GM12864 (cell line): ENCODE measurements around the gene TTC39C.

ENCODE experiments used
- DNase-seq: peaks from one replicate; pipeline ENCODE4 v3.0.0-alpha.2; 2011; ENCODE audit warnings: low read depth
- H3K4me3 ChIP-seq: 2 replicates; pipeline ENCODE4 v1.5.1; 2011; ENCODE audit warnings: mild to moderate bottlenecking, low read depth, low read length, control low read depth
- CTCF ChIP-seq: IDR thresholded peaks from 2 replicates; pipeline ENCODE4 v1.5.1; 2011; ENCODE audit warnings: low read depth, mild to moderate bottlenecking, moderate library complexity, low read length, control low read depth, inconsistent platforms; ENCODE audit errors: missing control alignments

The TTC39C gene

GRCh38 chr18:23971097-23971440, 43.5 kb upstream of the TTC39C start:
- no peak for DNase-seq
- no peak overlapping the region for H3K4me3 ChIP-seq
- no peak for TF ChIP-seq CTCF

GRCh38 chr18:23971666-23972230, 42.8 kb upstream of the TTC39C start:
- DNase-seq: no peak
- TF ChIP-seq CTCF: no peak
- H3K4me3 ChIP-seq: no peak overlapping the region

GRCh38 chr18:23972453-23972852, 42.1 kb upstream of the TTC39C start:
- no peak for TF ChIP-seq CTCF
- DNase-seq: peak; percentile 38
- no peak overlapping the region for H3K4me3 ChIP-seq

GRCh38 chr18:23977103-23977502, 37.5 kb upstream of the TTC39C start:
- no peak for TF ChIP-seq CTCF
- H3K4me3 ChIP-seq: no peak overlapping the region
- no peak for DNase-seq

- H3K4me3 ChIP-seq: no peak overlapping the region
- DNase-seq: no peak
- TF ChIP-seq CTCF: no peak
Measured at GRCh38 chr18:23977719-23978483, 36.7 kb upstream of the TTC39C start.

- DNase-seq: no peak
- TF ChIP-seq CTCF: no peak
- no peak overlapping the region for H3K4me3 ChIP-seq
Measured at GRCh38 chr18:23981369-23981980, 33.1 kb upstream of the TTC39C start.
